Measurements from ENCODE around the gene EFHD2.
A peak's percentile ranks its signal among the peaks of the same experiment; 100 is the strongest.

EFHD2 gene

DNA sequence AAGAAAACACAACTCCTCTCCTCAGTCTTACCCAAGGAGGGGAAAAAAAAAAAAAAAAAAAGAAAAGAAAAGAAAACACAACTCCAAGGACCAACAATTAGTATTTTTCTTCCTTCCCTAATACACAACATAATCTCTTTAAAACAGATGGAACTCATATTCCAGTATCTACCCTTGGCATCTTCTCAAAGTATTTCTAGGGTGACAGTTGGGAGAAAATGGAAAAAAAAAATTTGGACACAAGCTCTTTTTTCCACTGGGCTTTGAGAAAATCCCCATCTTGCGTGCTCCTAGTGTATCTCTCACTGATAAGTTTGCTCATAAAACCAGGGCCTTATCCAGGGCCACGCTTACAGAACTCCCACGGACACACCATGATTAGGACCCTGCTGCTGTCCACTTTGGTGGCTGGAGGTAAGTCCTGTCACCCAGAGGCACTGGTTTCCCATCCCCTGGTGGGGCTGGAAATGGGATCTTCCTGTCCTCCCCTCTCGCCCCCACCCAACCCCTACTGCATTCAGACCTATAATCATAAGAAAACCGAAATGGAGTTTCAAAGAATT lies 66.1 kb downstream of the EFHD2 start, which contains the start of gene CELA2B:
Gene CELA2B, plus strand, starts transcription at position 353 of the 563 bp plus-strand sequence. Its CDS starts 22 bp downstream, at position 375.
- TF ChIP-seq, protein P1, sequence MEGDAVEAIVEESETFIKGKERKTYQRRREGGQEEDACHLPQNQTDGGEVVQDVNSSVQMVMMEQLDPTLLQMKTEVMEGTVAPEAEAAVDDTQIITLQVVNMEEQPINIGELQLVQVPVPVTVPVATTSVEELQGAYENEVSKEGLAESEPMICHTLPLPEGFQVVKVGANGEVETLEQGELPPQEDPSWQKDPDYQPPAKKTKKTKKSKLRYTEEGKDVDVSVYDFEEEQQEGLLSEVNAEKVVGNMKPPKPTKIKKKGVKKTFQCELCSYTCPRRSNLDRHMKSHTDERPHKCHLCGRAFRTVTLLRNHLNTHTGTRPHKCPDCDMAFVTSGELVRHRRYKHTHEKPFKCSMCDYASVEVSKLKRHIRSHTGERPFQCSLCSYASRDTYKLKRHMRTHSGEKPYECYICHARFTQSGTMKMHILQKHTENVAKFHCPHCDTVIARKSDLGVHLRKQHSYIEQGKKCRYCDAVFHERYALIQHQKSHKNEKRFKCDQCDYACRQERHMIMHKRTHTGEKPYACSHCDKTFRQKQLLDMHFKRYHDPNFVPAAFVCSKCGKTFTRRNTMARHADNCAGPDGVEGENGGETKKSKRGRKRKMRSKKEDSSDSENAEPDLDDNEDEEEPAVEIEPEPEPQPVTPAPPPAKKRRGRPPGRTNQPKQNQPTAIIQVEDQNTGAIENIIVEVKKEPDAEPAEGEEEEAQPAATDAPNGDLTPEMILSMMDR (IDR thresholded peaks at IDR 0.05; ENCODE audit: low read depth, low read length), result no peak
- TF ChIP-seq, protein P2, sequence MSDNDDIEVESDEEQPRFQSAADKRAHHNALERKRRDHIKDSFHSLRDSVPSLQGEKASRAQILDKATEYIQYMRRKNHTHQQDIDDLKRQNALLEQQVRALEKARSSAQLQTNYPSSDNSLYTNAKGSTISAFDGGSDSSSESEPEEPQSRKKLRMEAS (IDR thresholded peaks at IDR 0.05; ENCODE audit: low read depth, low read length), result no peak
- TF ChIP-seq MYC (IDR thresholded peaks at IDR 0.05; ENCODE audit: low read depth, low read length), result no peak
- no peak for TF ChIP-seq POLR2A (IDR thresholded peaks at IDR 0.05; ENCODE audit: extremely low read depth, insufficient read length)

DNA sequence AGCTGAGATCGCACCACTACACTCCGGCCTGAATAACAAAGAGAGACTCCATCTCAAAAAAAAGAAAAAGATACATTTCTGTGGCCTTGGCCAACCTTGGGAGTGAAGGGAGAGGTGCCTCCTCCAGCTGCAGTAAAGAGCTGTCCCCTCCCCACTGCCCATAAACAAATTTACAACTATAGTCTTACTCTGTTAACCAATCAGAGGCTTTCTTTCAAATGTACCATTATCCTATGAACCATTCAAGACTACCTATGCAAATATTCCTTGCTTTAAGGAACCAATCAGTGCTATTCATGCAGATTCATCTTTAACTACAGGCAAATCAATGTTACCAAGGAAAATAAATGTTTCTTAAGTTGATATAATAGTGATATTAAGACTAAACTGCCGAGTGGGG lies 67.2 kb downstream of the EFHD2 start:
- H3K4me3 ChIP-seq (ENCODE audit: low read depth, low read length), result no peak overlapping the region
- no peak for TF ChIP-seq MYC (IDR thresholded peaks at IDR 0.05; ENCODE audit: low read depth, low read length)
- TF ChIP-seq, protein P1 (IDR thresholded peaks at IDR 0.05; ENCODE audit: low read depth, low read length), result no peak
- no peak for TF ChIP-seq POLR2A (IDR thresholded peaks at IDR 0.05; ENCODE audit: extremely low read depth, insufficient read length)
- TF ChIP-seq, protein P2 (IDR thresholded peaks at IDR 0.05; ENCODE audit: low read depth, low read length), result no peak
- DNase-seq (ENCODE audit: low read depth), result peak; percentile 36

More for the DNA sequence above, 66.1 kb downstream of the EFHD2 start, which contains the start of gene CELA2B:
- no peak for DNase-seq (ENCODE audit: low read depth)
- no peak within 1 kb of the TSS for H3K4me3 ChIP-seq (ENCODE audit: low read depth, low read length)

DNA sequence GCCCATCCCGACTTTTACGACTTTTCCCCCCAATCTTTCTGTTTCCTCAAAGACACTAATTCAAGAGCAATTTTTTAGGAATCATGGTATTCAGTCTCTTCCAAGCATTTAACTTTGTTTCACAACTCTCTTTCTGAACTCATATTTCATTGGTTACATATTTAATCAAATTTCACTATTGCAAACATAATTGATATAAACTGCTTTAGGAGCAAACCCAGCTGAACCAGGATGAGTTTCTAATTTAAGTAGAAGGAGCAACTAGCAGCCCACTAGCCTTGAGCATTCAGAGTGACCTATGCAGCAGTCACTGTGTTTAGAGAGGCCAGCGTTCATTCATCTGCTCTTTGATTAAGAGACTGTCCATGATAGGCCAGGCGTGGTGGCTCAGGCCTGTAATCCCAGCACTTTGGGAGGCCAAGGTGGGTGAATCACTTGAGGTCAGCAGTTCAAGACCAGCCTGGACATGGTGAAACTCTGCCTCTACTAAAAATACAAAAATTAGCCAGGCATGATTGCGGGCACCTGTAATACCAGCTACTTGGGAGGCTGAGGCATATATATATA lies 68.0 kb downstream of the EFHD2 start:
- DNase-seq (ENCODE audit: low read depth), result no peak
- TF ChIP-seq, protein P2 (IDR thresholded peaks at IDR 0.05; ENCODE audit: low read depth, low read length), result no peak
- no peak overlapping the region for H3K4me3 ChIP-seq (ENCODE audit: low read depth, low read length)
